HG03280 (cell line): ENCODE data around the gene PGAM5.

Experiments used
- ATAC-seq: cut with Tn5 transposase; IDR thresholded peaks from one replicate; pipeline ENCODE4 v1.9.1; 2021; ENCODE audit warnings: mild to moderate bottlenecking, moderate library complexity; ENCODE audit not compliant: unreplicated experiment

Gene PGAM5

GRCh38 chr12:132719141-132719953 is 8.7 kb downstream of the PGAM5 start:
- no peak for ATAC-seq

- no peak for ATAC-seq
These were observed 9.3 kb downstream of the PGAM5 start for GRCh38 chr12:132719954-132720324.

GRCh38 chr12:132720606-132721345 is 10.1 kb downstream of the PGAM5 start:
- no peak for ATAC-seq

- ATAC-seq: no peak
These were observed 12.5 kb downstream of the PGAM5 start for GRCh38 chr12:132723015-132723763.

DNA sequence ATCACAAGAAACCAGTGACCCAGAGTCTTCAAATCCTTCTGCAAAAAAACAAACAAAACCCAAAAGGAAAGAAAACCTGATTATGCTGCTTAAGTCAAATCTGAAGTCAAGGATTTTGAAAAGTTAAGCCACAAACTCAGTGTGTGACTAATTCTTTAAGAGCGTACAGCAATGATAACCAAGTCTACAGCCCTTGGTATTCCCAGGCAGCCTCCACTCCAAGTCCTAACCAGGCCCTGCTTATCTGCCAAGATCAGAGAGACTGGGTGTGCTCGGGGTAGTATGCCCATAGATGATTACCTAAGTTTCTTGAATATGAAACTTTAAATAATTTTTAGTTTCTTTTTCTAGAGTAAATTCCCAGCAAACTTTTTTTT is 13.1 kb downstream of the PGAM5 start:
- ATAC-seq: no peak

DNA sequence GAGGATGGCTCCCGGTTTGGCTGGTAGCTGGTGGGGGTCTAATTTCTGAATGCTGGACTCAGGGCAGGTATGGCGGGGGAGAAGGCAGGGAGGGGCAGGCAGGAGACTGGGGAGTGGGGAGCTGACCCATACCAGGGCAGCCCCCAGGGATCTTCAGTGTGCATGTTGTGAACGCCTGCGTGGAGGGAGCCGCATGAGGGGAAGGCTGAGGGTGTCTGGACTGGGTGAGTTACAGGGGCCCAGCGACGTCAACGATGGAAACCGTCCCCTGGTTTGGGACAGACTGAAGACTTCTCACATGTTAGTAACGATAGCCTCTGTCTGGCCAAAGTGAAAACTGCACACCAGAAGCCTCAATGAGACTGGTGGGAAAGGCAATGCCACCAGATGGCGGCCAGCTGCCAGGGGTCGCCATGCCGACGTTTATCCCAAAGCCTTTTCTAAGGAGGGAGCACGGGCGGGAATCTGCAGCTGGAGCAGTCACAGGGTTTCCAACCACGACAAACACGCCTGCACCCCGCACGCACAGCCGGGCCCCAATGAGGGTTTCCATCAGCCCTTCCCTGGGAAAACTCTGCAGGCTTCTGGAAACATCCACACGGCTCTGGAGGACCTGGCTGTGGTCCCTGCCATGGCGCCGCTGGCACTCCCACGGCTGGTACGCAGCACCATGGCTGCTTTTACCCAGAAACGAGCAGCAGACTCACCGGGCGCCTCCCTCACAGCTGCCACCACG is 14.0 kb downstream of the PGAM5 start:
- no peak for ATAC-seq

DNA sequence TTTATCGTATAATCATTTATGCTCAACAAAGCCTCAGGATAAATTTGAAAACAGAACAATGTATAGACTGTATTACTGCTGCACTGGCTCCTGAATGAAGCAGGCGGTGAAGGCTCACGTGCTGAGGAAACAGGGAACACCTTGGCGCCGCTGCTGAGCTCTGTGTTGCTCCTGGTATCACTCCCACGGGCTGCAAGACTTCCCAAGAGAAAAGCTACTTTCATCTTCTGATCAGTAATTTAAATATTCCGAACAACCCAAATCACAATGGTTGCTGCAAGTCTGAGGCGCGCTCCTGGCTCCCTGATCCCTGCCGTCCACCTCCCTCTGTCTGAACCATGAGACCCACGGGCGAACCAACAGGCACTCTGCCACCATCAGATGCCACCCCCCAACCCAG is 15.7 kb downstream of the PGAM5 start:
- no peak for ATAC-seq

DNA sequence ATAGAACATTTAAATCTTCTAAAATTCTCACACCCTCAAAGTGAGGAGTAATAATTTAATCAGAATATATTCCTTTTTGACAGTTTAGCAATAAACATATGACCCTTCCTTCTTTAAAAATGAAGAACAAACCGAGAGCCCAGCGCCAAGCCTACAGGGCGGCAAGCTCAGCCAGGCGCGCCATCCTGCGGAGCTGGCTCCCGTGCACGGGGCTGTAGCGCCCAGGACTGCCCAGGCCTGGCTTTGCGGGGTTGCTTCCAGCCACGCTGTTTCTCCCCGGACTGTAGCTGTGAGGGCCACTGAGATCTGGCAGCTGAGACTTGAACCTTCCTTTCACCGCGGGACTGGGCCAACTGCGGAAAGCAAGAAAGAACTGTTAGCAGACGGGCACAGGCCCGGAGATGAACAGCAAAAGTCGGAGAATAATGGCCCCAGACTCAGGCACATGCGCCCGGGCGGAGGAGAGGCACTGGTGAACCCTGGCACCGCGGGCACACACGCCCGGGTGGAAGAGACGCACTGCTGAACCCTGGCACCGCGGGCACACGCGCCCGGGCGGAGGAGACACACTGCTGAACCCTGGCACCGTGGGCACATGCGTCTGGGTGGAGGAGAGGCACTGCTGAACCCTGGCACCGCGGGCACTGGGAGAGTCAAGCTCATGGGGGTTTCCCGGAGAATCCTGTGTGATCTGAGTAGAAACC is 16.6 kb downstream of the PGAM5 start:
- ATAC-seq: no peak

DNA sequence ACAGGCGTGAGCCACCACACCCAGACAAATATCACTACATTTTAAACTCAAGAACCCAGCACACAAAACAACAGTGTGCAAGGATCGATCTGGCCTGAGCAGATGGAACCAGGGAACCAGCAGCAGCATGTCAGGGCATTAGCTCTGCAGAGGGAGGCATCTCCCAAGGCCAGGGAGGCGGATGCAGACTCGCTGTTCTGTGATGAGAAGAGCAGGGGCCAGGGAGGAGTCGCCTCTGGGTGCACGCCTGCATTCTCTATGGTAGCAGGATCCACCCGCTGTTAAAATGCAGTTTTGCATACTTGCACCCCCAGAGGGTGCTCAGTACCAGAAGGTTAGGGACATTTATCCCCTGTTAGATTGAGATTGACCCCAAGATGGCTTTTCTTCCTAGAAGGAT is 17.9 kb downstream of the PGAM5 start:
- no peak for ATAC-seq

GRCh38 chr12:132729541-132730320 is 19.1 kb downstream of the PGAM5 start:
- ATAC-seq: no peak

GRCh38 chr12:132730353-132730752 is 19.7 kb downstream of the PGAM5 start:
- ATAC-seq: no peak

DNA sequence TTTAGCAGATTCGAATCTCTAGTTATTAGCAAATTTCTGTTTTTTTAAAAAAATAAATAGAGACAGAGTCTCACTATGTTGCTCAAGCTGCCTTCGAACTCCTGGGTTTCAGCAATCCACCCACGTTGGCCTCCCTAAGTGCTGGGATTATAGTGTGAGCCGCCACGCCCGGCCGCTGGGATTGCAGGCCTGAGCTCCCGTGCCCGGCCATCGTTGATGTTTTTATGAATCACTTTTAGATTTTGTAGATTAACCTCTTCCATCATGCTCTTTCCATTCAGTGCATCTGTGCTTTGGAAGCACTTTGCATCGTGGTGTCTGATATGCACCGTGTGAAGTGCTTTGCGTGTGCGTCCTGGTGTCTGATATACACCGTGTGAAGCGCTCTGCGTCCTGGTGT is 20.9 kb downstream of the PGAM5 start:
- ATAC-seq: no peak

DNA sequence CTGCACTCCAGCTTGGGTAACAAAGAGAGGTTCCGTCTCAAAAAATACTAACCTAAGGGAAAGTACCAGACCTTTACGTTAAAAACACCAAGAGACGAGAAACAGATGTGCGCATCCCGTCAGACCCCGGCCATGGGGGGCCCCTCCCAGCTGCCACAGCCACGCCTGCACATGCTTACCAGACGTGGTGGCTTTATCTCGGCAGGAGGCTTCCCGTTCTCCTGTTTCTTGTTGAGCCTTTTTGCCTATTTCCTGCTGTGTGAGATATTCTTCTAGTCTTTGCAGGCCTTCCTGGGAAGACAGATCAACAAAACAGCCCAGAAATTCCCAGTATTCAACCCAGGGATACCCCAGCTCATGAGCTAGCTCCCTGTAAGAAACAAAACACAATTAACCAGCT is 23.6 kb downstream of the PGAM5 start:
- no peak for ATAC-seq

- ATAC-seq: no peak
These were observed 24.9 kb downstream of the PGAM5 start for GRCh38 chr12:132735496-132735895.

DNA sequence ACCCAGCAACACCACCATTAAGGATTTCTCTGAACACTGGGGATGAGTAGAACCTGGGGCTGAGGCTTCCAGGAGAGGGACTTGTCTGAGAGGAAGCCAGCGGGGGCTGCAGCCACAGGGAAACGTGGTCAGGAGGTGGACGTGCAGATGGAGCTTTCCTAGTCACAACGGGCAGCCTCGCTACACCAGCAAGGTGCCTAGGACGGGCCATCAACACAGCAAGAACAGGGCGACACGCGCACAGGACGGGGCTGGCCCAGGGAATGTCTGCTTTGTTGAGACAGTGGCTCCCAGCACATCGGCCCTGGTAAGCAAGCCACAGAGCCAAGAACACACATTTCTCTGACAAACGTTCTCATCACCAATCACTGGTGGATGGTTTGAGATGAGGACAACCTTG is 25.7 kb downstream of the PGAM5 start:
- no peak for ATAC-seq

- ATAC-seq: no peak
These were observed 26.3 kb downstream of the PGAM5 start for GRCh38 chr12:132736913-132737312.

GRCh38 chr12:132739600-132740312 is 29.1 kb downstream of the PGAM5 start:
- ATAC-seq: no peak

DNA sequence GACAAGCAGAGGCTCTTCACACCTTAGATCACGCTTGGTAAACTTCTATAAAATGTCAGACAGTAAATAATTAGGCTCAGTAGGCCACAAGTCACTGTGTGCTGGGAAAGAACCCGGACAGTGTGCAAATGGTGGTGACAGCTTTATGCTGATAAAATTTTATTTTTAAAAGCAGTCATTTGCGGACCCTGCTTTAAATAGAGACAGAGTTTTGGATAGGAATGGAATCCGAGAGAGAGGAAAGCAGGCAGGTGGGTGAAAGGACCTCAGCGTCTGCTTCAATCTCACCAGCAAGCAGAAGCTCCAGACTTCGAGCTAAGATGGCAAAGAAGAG is 29.6 kb downstream of the PGAM5 start:
- no peak for ATAC-seq

GRCh38 chr12:132740652-132741051 is 30.0 kb downstream of the PGAM5 start:
- ATAC-seq: no peak
